ENCODE results near the gene COBLL1.

COBLL1 gene

DNA sequence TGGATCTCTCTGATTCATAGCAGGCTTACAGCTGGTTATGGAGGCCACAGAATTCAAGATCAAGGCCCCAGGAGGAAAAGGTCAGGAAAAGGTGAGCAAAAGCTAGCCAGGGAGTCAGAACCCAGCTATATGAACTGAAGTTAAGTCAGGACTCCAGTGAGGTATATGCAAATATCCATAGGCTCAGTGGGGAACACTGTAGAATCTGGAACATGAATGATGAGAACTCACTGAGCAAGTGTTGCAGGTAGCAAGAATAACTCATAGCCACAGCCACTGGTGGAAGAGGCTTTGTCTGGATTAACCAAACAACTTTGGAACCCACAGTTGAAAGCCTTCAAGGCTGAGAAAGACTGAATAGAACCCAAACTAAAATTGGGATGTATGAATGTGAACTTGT lies 24.7 kb downstream of the COBLL1 start:
- no peak for DNase-seq

DNA sequence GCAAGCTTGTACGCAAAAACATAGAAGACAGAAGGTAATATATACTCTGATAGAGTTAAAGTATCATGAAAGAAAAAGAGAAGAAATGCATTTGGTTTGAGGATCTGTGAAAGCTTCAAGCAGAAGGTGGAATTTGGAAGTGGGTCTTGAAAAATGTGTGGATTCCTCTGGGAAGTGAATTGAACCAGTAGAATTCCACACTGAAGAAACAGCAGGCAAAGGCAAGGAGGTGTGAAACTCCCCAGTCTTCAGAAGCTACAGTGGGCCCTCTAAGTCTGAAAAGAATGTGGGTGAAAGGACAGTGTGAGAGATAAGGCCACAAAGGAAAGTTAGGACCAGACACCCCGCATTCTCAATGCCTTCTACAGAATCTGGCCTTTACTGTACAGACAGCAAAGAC lies 25.6 kb downstream of the COBLL1 start:
- DNase-seq = no peak

- no peak for DNase-seq
Observed at GRCh38 chr2:164815071-164815793, 26.4 kb downstream of the COBLL1 start.

DNA sequence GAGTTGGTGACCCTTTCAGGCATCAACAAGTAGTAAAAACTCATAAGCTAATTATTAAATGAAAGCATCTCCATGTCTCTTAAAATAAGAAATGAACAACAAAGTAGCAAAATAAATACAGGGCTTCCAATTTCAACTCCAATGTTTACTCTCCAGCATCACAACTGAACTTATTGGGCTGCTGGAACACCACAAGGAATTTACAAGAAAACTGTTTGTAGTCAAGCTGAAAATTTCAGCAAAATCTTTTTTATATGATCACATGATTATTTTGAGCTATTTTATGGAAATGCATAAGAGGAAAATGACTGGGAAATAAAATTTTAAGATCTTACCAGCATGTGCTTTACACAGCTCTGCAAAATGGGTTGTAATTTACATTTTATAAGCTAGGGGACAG lies 28.1 kb downstream of the COBLL1 start:
- DNase-seq = no peak

DNA sequence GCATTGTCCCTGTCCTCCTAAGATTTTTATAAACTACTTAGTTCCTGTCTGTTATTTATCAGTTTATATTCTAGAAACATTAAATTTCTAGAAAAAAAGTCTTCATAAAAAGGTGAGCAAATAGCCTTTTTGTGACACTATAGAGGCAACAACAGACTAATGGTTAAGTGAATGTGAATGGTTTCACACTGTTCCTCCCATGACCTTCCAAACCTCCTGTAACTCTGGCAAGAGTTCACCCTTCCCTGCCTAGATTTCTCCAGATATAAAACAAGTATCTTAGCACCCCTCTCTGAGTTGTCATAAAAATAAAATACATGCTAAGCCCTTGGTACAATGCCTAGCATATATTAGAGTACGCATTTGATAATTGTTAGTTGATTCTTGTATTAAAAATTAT lies 29.2 kb downstream of the COBLL1 start:
- DNase-seq = no peak

- no peak for DNase-seq
Observed at GRCh38 chr2:164811819-164812218, 29.8 kb downstream of the COBLL1 start.

- DNase-seq = no peak
Observed at GRCh38 chr2:164810843-164811242, 30.8 kb downstream of the COBLL1 start.

- no peak for DNase-seq
Observed at GRCh38 chr2:164808776-164809175, 32.8 kb downstream of the COBLL1 start.

DNA sequence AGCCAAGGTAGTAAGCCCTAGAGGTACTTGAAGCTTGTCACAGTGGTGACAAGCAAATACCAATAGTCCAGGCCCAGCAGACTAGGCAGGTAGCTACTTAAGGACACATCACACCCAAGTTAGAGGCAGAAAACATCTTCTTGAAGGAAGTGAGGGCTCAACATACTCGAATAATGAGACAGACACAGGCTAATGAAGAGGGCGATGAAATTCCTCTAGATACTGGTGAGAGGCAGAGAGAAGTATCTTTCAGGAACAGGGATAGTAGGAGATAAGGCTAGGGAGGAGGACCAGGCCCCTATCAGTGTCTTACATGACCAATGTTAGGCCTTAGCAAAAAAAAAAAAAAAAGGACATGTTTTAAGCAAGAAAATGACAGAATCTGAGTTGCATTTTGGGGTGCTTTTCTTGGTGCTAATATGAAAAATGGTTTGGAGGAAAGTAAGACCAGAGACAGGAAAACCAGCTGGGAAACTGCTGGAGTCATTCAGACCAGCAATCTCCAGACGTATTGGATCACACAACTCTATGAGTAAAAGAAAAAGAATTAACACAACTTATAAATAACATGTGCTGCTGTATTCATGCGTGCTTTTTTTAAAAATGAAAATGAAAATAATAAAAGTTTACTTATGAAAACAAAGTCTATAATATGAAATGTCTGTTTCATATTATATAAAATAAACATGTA lies 37.7 kb downstream of the COBLL1 start:
- no peak for DNase-seq

GRCh38 chr2:164802095-164802707 lies 39.4 kb downstream of the COBLL1 start:
- no peak for DNase-seq

DNA sequence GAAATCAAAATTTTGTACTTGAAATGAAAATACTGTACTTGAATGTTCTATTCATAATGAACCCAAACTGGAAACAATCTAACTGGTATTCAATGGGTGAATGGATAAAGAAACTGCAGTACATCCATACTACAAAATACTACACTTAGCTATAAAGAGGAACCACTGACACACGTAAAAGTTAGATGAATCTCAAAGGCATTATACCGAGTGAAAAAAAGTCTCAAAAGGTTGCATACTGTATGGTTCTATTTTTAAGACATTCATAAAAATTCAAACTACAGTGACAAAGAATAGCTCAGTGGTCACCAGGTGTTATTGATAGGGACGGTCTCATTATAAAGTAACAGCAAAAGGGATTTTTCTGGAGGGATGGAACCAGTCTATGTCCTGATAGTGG lies 41.1 kb downstream of the COBLL1 start:
- no peak for DNase-seq

- DNase-seq = no peak
Observed at GRCh38 chr2:164797627-164798026, 44.0 kb downstream of the COBLL1 start.

DNA sequence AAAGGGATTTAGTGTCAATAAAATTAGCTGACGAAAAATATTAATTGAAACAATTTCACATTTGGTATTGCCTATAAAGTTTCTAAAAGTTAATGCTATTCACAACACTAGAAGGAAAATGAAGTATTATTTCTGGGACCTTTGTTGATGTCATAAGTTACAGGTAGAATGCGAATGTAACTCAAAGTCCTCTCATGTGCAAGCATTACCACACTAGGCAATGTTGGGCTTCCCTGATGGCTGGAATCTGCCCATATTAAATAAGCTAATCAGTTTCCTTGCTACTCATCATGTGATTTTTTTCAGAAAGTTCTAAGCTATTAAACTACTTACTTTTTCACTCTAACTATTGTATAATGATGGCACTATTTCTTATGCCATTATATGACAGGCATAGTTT lies 44.6 kb downstream of the COBLL1 start:
- DNase-seq = no peak

DNA sequence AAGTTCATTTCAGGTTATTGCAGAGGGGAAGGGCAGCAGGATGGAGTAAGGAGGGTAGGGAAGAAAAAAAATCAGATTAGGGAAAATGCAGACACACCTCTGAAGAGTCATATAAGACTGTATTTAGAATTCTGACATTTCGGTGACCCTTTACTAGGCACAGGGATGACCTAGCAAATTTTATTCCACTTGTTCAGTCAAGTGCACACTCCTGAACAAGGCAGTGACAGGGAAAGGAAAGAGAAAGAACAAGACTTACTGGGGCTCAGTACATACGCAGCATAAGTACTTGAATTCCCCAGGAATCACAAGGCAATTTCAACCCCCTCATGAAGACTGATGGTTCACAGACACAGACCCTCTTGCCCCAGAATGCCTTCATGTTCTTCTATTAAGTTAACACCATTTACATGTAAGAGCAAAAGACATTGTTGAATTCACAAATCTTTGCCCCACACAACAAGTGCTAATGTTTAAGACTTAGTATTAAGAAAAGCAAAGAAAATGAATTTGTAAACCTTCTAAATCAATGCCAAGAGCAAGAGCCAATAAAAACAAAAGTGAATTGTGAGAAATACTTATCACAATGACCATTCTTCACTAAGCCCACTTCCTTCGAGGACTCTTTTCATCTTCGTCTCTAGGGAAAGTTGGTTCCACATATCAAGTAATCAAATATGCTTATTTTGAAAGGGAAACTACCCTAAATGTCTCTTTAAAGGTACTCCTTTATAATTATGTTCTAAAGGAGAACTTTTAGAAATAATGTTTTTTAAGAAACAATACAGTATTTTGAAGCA lies 47.0 kb downstream of the COBLL1 start:
- no peak for DNase-seq

DNA sequence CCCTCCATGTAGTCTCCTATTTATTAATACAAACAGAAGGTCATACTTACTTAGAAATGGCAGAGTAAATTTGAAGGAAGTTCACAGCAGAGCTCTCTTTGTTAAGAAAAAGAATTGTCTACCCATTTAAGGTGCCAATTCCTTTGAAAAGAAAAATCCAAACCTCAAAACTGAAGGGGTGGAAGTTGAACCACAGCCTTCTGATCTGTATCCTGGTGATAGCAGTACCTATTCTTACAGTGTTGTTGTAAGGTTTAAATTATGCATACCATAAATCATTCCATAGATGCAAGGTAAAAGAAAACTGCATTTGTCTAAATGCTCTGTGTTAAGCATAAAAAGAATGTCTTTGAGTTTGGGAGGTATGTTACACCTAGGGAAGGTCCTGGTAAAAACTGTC lies 47.6 kb downstream of the COBLL1 start:
- no peak for DNase-seq

- no peak for DNase-seq
Observed at GRCh38 chr2:164793529-164793928, 48.1 kb downstream of the COBLL1 start.

DNA sequence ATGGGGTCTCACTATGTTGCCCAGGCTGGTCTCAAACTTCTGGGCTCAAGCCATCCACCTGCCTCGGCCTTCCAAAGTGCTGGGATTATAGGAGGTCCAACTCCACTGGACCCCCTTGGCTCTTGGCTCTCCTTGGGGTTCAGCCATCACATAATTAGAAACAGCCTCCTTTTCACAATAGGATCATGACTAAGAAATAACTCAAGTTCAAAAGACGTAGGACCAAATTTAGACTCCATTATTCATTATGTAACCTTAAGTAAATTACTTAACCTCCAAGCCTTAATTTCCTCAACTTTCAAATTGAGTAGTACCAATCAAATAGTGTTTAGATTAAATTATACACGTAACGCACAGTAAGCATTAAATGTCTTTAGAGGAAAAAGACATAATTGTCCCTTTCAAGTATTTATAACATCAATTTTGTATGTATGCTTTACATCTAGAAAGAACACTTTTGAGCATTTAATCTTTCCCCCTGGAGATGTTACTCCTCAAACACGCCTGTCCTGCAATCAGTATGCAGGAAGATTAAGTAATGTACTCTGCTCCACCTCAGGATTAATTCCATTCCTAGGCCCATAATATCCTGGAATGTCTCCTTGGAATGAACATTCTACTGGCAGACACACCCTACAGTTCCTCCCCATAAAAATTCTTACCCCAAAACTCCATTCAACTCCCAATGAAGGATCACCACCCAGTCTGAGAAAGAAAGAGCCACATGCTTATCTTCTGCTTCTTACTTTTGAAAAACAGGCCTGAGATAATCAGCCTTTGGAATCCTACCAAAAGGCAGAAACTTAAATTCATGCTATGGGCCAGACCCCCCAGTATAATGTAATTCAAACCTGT lies 49.1 kb downstream of the COBLL1 start:
- DNase-seq = no peak

GRCh38 chr2:164789968-164790367 lies 51.7 kb downstream of the COBLL1 start:
- no peak for DNase-seq

DNA sequence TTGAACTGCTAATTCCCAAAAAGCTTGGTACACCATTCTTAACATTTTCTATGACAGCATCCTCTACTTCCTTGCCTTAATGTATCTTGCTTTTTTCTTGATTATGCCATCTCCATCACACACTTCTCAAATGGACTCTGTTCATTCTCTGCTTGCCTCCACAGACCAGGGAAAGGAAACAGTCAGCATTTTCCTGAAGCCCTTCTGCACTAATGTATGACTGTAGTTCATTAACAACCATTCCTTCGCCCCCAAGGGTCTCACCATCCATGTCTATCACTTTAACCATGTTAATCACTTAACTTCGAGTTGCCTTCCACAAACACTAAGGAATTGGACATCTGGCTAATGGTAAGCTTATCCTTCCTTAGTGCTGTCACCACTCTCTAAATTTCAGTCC lies 54.8 kb downstream of the COBLL1 start:
- no peak for DNase-seq

DNA sequence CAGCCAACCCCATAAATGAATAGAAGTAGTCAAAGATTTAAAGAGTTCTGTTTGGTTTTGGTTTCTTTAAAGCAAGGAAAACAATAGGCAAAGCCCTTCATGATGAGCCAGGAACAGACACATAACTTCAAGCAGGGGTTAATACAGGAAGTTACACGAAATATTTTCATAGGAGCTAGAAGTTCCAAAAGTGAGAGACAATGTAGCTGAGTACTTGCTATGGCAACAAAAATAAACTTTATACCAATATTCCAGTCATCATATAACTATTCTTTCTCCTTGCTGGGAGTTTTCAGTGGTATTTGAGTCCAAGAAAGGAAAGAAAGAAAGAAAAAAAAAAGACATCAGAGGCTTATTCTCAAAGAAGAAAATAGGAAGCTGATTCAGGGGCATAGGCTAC lies 56.2 kb downstream of the COBLL1 start:
- DNase-seq = no peak

DNA sequence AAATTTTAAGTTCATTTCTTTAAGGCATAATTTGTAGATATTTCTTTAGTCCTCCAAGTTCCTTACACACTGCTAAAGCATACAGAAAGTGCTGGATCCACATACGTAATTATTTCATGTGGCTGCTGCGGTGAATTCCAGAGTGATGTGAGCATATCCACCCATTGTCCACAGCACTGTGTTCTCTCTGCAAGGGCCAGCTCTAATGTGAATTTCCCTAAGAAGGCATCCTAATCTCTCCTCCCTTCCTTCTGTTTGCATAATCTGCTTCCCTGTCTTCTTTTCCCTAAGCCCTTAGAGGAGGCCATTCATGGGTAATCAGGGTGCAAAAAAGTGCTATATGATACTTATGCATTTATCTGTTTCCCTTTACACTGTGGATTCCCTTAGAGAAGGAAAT lies 57.2 kb downstream of the COBLL1 start:
- DNase-seq = no peak

GRCh38 chr2:164782323-164782722 lies 59.3 kb downstream of the COBLL1 start:
- DNase-seq = no peak

DNA sequence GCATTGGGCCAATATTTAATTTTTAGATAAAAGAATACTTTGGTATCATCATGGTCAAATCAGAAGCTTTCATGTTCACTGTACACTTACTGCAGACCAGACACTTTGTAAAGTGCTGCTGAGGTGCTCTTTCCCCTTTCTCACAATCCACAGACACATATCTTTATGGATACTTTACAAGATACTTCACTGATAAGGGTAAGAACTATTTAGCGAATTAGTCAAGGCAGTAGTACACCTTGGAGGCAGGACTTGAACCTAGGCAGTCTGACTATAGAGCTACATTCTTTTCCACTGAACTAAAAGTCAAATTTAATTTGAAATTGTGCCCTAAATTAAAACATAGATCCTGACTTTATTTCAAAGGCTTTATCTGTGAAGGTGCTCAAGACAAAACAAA lies 60.2 kb downstream of the COBLL1 start:
- no peak for DNase-seq

Measured in NCI-H146 (cell line).